Loucy (cell line): ENCODE results near the gene GSS.

Experiments used
- H2AFZ ChIP-seq: fragments of 200-600 bp; sonication (generic); 2 replicates; pipeline ENCODE4 v1.6.0; 2016; ENCODE audit warnings: antibody characterized with exemption, mild to moderate bottlenecking, low read length, moderate library complexity
- H3F3A ChIP-seq: fragments of 200-600 bp; 2 replicates; pipeline ENCODE4 v1.6.0; 2016; ENCODE audit warnings: antibody characterized with exemption, low read depth, mild to moderate bottlenecking
- H3K27me3 ChIP-seq: fragments of 200-600 bp; sonication (generic); 2 replicates; pipeline ENCODE4 v1.6.1; 2014; ENCODE audit warnings: low read length, mild to moderate bottlenecking; ENCODE audit not compliant: insufficient read depth, poor library complexity, severe bottlenecking
- H3K36me3 ChIP-seq: fragments of 200-600 bp; sonication (generic); 2 replicates; pipeline ENCODE4 v1.6.1; 2016; ENCODE audit warnings: low read length; ENCODE audit not compliant: insufficient read depth
- H3K4me1 ChIP-seq: fragments of 200-600 bp; sonication (generic); 2 replicates; pipeline ENCODE4 v1.5.1; 2014; ENCODE audit warnings: low read length, mild to moderate bottlenecking; ENCODE audit not compliant: insufficient read depth, poor library complexity, severe bottlenecking
- H3K4me2 ChIP-seq: fragments of 200-600 bp; sonication (generic); 2 replicates; pipeline ENCODE4 v1.6.0; 2014; ENCODE audit warnings: antibody characterized with exemption, low read length, low read depth, mild to moderate bottlenecking; ENCODE audit not compliant: poor library complexity, severe bottlenecking
- H3K4me3 ChIP-seq: fragments of 200-600 bp; sonication (generic); 2 replicates; pipeline ENCODE4 v1.5.1; 2014; ENCODE audit warnings: low read length, mild to moderate bottlenecking, mixed read lengths; ENCODE audit not compliant: poor library complexity, severe bottlenecking
- H3K79me2 ChIP-seq: fragments of 200-600 bp; sonication (generic); 2 replicates; pipeline ENCODE4 v1.6.1; 2014; ENCODE audit warnings: low read length; ENCODE audit not compliant: insufficient read depth
- H3K9ac ChIP-seq: fragments of 200-600 bp; sonication (generic); 2 replicates; pipeline ENCODE4 v1.6.0; 2014; ENCODE audit warnings: mild to moderate bottlenecking, low read depth, low read length, moderate library complexity; ENCODE audit not compliant: poor library complexity, severe bottlenecking
- H3K9me2 ChIP-seq: fragments of 200-600 bp; sonication (generic); replicated peaks from 2 replicates; pipeline ENCODE4 v1.6.1; 2016; ENCODE audit warnings: low read depth, low read length, mixed read lengths
- H3K9me3 ChIP-seq: fragments of 200-600 bp; sonication (generic); 2 replicates; pipeline ENCODE4 v1.6.1; 2014; ENCODE audit warnings: mild to moderate bottlenecking, antibody characterized with exemption, low read length, low read depth; ENCODE audit not compliant: insufficient read depth
- H4K20me1 ChIP-seq: fragments of 200-600 bp; sonication (generic); 2 replicates; pipeline ENCODE4 v1.6.0; 2014; ENCODE audit warnings: antibody characterized with exemption, low read length, mild to moderate bottlenecking; ENCODE audit not compliant: insufficient read depth, poor library complexity, severe bottlenecking
- CTCF ChIP-seq: fragments of 200-600 bp; sonication (generic); conservative IDR thresholded peaks from 2 replicates; pipeline ENCODE4 v1.5.1; 2014; ENCODE audit warnings: mild to moderate bottlenecking, antibody characterized with exemption, low read length
- EZH2phosphoT487 ChIP-seq: fragments of 200-600 bp; IDR thresholded peaks from 2 replicates; pipeline ENCODE4 v1.6.1; 2018; ENCODE audit warnings: antibody characterized with exemption, mild to moderate bottlenecking, moderate library complexity, borderline replicate concordance

Gene GSS

DNA sequence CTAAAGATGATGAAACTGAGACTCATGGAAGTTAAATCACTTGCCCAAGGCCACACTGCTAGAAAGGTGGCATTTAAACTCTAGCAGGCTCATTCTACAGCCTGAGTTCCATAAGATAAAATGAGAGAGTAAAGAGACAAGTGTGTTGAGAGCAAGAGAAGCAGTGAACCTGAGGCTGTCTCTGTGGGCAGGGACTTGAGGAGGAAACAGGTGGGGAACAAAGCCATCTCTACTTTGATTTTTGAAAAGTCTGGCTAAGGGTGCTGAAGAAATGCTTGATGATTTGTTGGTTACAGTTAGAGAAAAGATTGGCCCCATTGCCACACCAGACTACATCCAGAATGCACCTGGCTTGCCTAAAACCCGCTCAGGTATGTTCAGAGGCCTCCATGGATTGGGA, 29.0 kb downstream of the GSS start:
- Histone ChIP-seq H3F3A (no peaks in the 10 kb centered on the region), H3K4me2 (no peak overlapping the region), H3K9me3 (no peaks in the 10 kb centered on the region), H4K20me1 (no peaks in the 10 kb centered on the region), H3K79me2 (no peaks in the 10 kb centered on the region), H3K4me3 (no peak overlapping the region), H3K9ac (no peak overlapping the region), H2AFZ (no peak overlapping the region), H3K4me1 (peaks cover 8% of the 10 kb centered on the region), H3K27me3 (no peaks in the 10 kb centered on the region), H3K36me3 (peaks cover 15% of the 10 kb centered on the region; the same call in 1 of the 2 replicates), H3K9me2 (no peaks in the 10 kb centered on the region)
- no peak for TF ChIP-seq CTCF
- no peak for TF ChIP-seq EZH2phosphoT487

DNA sequence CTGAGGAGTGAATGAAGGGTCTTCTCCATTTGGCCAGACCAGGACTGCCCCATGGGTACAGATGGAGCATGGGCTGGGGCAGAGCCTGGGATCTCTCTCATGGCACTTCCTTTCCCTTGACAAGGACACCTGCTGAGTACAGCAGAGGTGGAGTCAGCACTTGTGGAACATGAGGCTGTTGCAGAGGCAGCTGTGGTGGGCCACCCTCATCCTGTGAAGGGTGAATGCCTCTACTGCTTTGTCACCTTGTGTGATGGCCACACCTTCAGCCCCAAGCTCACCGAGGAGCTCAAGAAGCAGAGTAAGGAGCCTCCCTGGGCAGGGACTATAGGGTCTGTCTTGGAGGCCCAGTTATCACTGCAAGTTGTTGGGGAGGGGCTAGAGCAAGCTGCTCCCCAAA, 29.6 kb downstream of the GSS start:
- Histone ChIP-seq H3K79me2 (no peaks in the 10 kb centered on the region), H2AFZ (no peak overlapping the region), H3K9ac (no peak overlapping the region), H3K4me2 (no peak overlapping the region), H3K4me1 (peaks cover 8% of the 10 kb centered on the region), H4K20me1 (no peaks in the 10 kb centered on the region), H3K27me3 (no peaks in the 10 kb centered on the region), H3F3A (no peaks in the 10 kb centered on the region), H3K9me2 (no peaks in the 10 kb centered on the region), H3K4me3 (no peak overlapping the region), H3K36me3 (peaks cover 14% of the 10 kb centered on the region; the same call in 1 of the 2 replicates), H3K9me3 (no peaks in the 10 kb centered on the region)
- TF ChIP-seq EZH2phosphoT487 (no peak), CTCF (no peak)

DNA sequence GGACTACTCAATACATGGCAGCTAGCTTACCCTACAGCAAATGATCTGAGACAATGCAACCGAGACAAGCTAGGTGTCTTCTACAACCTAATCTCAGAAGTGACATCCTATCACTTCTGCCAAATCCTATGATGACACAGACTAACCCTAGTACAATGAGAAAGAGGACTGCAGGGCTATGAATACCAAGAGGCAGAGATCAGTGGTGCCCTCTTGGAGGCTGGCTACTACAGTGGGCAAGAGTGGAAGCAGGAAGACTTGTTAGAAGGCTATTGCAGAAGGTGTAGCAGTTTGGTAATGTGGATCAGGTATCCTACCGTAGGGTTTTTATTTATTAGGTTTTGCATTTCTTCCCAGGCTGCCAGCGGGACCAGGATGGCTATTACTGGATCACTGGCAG, 30.3 kb downstream of the GSS start:
- Histone ChIP-seq H2AFZ (no peak overlapping the region), H3K36me3 (peaks cover 15% of the 10 kb centered on the region; the same call in 1 of the 2 replicates), H3F3A (no peaks in the 10 kb centered on the region), H3K9ac (no peak overlapping the region), H3K9me2 (no peaks in the 10 kb centered on the region), H3K4me3 (no peak overlapping the region), H3K9me3 (no peaks in the 10 kb centered on the region), H4K20me1 (no peaks in the 10 kb centered on the region), H3K4me2 (no peak overlapping the region), H3K4me1 (peaks cover 8% of the 10 kb centered on the region), H3K79me2 (no peaks in the 10 kb centered on the region), H3K27me3 (no peaks in the 10 kb centered on the region)
- no peak for TF ChIP-seq CTCF
- no peak for TF ChIP-seq EZH2phosphoT487
